Measurements from ENCODE around the gene KIAA1671.

GRCh38 chr22:25039255-25039654 lies 86.7 kb downstream of the KIAA1671 start:
- TF ChIP-seq, protein P1, sequence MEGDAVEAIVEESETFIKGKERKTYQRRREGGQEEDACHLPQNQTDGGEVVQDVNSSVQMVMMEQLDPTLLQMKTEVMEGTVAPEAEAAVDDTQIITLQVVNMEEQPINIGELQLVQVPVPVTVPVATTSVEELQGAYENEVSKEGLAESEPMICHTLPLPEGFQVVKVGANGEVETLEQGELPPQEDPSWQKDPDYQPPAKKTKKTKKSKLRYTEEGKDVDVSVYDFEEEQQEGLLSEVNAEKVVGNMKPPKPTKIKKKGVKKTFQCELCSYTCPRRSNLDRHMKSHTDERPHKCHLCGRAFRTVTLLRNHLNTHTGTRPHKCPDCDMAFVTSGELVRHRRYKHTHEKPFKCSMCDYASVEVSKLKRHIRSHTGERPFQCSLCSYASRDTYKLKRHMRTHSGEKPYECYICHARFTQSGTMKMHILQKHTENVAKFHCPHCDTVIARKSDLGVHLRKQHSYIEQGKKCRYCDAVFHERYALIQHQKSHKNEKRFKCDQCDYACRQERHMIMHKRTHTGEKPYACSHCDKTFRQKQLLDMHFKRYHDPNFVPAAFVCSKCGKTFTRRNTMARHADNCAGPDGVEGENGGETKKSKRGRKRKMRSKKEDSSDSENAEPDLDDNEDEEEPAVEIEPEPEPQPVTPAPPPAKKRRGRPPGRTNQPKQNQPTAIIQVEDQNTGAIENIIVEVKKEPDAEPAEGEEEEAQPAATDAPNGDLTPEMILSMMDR (conservative IDR thresholded peaks at IDR 0.05): no peak
- TF ChIP-seq ZFX (IDR thresholded peaks at IDR 0.05): no peak
